ENCODE results near the gene COASY. TPM values are rescaled to one million over a fixed set of nuclear protein-coding genes. Genes with fewer than 3 reads are reported as not detected.

COASY gene
- total RNA-seq, 1 donor from 2014 or later, result 52.0 TPM

DNA sequence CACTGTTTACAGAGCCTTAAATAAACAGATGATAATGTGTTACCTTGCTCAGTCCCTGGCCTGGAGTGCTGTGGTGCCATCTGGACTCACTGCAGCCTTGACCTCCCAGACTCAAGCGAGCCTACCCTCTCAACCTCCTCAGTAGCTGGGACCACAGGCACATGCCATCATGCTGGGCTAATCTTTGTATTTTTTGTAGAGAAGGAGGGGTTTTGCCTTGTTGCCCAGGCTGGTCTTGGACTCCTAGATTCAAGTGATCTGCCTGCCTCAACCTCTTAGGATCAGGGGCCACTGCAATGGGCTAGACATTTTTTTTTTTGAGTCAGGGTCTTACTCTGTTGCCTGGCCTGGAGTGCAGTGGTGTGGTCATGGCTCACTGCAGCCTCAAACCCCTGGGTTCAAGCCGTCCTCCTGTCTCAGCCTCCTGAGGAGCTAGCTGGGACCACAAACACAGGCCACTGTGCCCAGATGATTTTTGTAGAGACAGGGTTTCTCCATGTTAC lies 30.9 kb upstream of the COASY start:
- Histone ChIP-seq H3K4me2 (ENCODE audit: low read length) (no peak overlapping the region), H3K9me3 (ENCODE audit: insufficient read depth, low read depth, low read length) (no peaks in the 10 kb centered on the region), H4K20me1 (ENCODE audit: insufficient read depth, low read length) (no peaks in the 10 kb centered on the region), H3K36me3 (ENCODE audit: insufficient read depth, low read length) (no peaks in the 10 kb centered on the region), H3K79me2 (ENCODE audit: insufficient read depth, low read length) (no peaks in the 10 kb centered on the region), H3K27ac (ENCODE audit: low read depth, low read length) (no peak overlapping the region), H3K4me1 (ENCODE audit: insufficient read depth, low read length) (peaks cover 14% of the 10 kb centered on the region), H3K27me3 (ENCODE audit: insufficient read depth, low read length) (no peaks in the 10 kb centered on the region), H3K4me3 (ENCODE audit: insufficient read depth, low read depth, low read length) (no peak overlapping the region), H3K9ac (ENCODE audit: low read length) (no peak overlapping the region), H2AFZ (ENCODE audit: low read depth, low read length) (no peak overlapping the region)
- no peaks in the 10 kb centered on the region for H3K9me3 Mint-ChIP-seq (ENCODE audit: unreplicated experiment)
- H3K4me3 Mint-ChIP-seq (ENCODE audit: unreplicated experiment), result peak overlapping the region; percentile 40
- no peak for FAIRE-seq
- H3K36me3 Mint-ChIP-seq (ENCODE audit: low read depth, unreplicated experiment), result no peaks in the 10 kb centered on the region
- TF ChIP-seq EZH2 (IDR thresholded peaks at IDR 0.05; ENCODE audit: insufficient read depth, low read length), result no peak
- TF ChIP-seq, protein P1, sequence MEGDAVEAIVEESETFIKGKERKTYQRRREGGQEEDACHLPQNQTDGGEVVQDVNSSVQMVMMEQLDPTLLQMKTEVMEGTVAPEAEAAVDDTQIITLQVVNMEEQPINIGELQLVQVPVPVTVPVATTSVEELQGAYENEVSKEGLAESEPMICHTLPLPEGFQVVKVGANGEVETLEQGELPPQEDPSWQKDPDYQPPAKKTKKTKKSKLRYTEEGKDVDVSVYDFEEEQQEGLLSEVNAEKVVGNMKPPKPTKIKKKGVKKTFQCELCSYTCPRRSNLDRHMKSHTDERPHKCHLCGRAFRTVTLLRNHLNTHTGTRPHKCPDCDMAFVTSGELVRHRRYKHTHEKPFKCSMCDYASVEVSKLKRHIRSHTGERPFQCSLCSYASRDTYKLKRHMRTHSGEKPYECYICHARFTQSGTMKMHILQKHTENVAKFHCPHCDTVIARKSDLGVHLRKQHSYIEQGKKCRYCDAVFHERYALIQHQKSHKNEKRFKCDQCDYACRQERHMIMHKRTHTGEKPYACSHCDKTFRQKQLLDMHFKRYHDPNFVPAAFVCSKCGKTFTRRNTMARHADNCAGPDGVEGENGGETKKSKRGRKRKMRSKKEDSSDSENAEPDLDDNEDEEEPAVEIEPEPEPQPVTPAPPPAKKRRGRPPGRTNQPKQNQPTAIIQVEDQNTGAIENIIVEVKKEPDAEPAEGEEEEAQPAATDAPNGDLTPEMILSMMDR (IDR thresholded peaks at IDR 0.05; ENCODE audit: insufficient read depth, low read depth, low read length), result no peak
- no peak overlapping the region for H3K27ac Mint-ChIP-seq (ENCODE audit: unreplicated experiment)
- peaks cover 21% of the 10 kb centered on the region for H3K4me1 Mint-ChIP-seq (ENCODE audit: low read depth, unreplicated experiment)
- DNase-seq (ENCODE audit: low read depth), result no peak
- H3K27me3 Mint-ChIP-seq (ENCODE audit: low read depth, unreplicated experiment), result no peaks in the 10 kb centered on the region

DNA sequence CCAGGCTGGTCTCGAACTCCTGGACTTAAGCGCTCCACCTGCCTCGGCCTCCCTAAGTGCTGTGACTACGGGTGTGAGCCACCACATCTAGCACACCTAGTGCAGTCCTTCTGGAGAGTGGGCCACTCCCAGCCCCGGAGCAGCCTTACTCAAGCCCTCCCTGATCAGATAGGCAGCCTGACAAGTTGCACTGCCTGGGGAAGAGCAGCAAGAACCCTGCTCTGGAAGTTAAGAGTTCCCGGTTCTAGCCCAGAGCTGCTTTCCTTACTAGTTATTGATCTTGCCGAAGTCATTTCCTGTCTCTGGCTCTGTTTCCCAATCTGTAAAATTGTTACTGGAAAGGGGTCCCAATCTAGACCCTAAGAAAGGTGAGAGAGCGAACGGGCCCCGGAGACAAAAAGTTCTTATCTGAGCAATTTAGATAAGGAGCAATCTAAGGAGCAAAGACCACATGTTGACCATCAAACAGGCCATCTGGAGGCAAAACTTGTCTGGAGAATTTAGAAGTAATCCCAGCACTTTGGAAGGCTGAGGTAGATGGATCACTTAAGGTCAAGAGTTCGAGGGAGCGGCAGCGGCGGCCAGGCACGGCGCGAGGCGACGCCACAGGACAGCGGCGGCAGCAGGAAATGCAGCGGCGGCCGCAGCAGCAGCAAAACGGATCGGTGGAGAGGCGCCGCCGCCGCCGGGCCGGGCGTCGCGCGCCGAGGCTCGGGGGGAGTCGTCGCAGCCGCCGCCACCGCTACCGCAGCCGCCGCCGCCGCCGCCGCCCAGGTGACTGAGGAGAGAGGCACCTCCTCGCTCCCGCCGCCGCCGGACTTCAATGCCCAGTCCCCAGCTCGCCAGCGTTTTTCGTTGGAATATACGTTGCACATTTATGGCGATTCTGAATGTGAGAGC lies 30.2 kb upstream of the COASY start:
- H3K27ac Mint-ChIP-seq (ENCODE audit: unreplicated experiment), result no peak overlapping the region
- TF ChIP-seq, protein P1 (IDR thresholded peaks at IDR 0.05; ENCODE audit: insufficient read depth, low read depth, low read length), result peak; percentile 16
- TF ChIP-seq EZH2 (IDR thresholded peaks at IDR 0.05; ENCODE audit: insufficient read depth, low read length), result no peak

More for the DNA sequence above, 30.2 kb upstream of the COASY start:
- Histone ChIP-seq H3K36me3 (ENCODE audit: insufficient read depth, low read length) (no peaks in the 10 kb centered on the region), H3K9me3 (ENCODE audit: insufficient read depth, low read depth, low read length) (no peaks in the 10 kb centered on the region), H4K20me1 (ENCODE audit: insufficient read depth, low read length) (no peaks in the 10 kb centered on the region), H3K4me1 (ENCODE audit: insufficient read depth, low read length) (peaks cover 11% of the 10 kb centered on the region), H3K4me3 (ENCODE audit: insufficient read depth, low read depth, low read length) (peak overlapping the region; percentile 61), H3K27me3 (ENCODE audit: insufficient read depth, low read length) (no peaks in the 10 kb centered on the region), H3K27ac (ENCODE audit: low read depth, low read length) (no peak overlapping the region), H3K9ac (ENCODE audit: low read length) (peak overlapping the region; percentile 67), H3K4me2 (ENCODE audit: low read length) (peak overlapping the region; percentile 84), H2AFZ (ENCODE audit: low read depth, low read length) (peak overlapping the region; percentile 86), H3K79me2 (ENCODE audit: insufficient read depth, low read length) (peaks cover 2% of the 10 kb centered on the region)
- FAIRE-seq, result no peak
- Mint-ChIP-seq H3K27me3 (ENCODE audit: low read depth, unreplicated experiment) (no peaks in the 10 kb centered on the region), H3K4me1 (ENCODE audit: low read depth, unreplicated experiment) (peaks cover 17% of the 10 kb centered on the region), H3K36me3 (ENCODE audit: low read depth, unreplicated experiment) (no peaks in the 10 kb centered on the region), H3K4me3 (ENCODE audit: unreplicated experiment) (peak overlapping the region; percentile 77), H3K9me3 (ENCODE audit: unreplicated experiment) (no peaks in the 10 kb centered on the region)
- no peak for DNase-seq (ENCODE audit: low read depth)

Measured in astrocyte (in vitro differentiated cells and primary cell).